ENCODE results near the gene EFCAB6. TPM values are rescaled to one million over a fixed set of nuclear protein-coding genes. Genes with fewer than 3 reads are reported as not detected.

EFCAB6 gene
- total and polyA plus RNA-seq, 2 of the 4 experiments (the other 2 are of a cell fraction): 0.44 to 1.1 TPM

GRCh38 chr22:43510281-43511070 lies 301.6 kb downstream of the EFCAB6 start:
- H3K9me1 ChIP-seq (ENCODE audit: insufficient read depth, low read length): no peaks in the 10 kb centered on the region
- H3K9me3 ChIP-seq (ENCODE audit: control insufficient read depth, insufficient read depth, low read length): peaks cover 18% of the 10 kb centered on the region
- in situ Hi-C loops (cut with MboI; ENCODE audit: low sequenced_read_pairs): no loop called here
- H2BK120ac ChIP-seq (ENCODE audit: low read depth, low read length): no peak overlapping the region
- H3K4me1 ChIP-seq (ENCODE audit: control insufficient read depth, insufficient read depth, low read length): no peaks in the 10 kb centered on the region
- H4K20me1 ChIP-seq (ENCODE audit: insufficient read depth, low read length): no peaks in the 10 kb centered on the region
- intact Hi-C loops (cut with micrococcal nuclease): no loop called here
- DNase-seq: no peak
- no peak overlapping the region for H2BK5ac ChIP-seq (ENCODE audit: low read depth, low read length, poor library complexity, severe bottlenecking)
- H3K4me3 ChIP-seq (ENCODE audit: insufficient read depth, low read depth, low read length): no peak overlapping the region
- no peak for ATAC-seq (ENCODE audit: low read depth)
- H3K27me3 ChIP-seq (ENCODE audit: control insufficient read depth, insufficient read depth, low read length): no peaks in the 10 kb centered on the region
- no peak overlapping the region for H3K18ac ChIP-seq (ENCODE audit: low read depth, low read length)
- no peak overlapping the region for H2BK15ac ChIP-seq (ENCODE audit: low read depth, low read length)
- no peak overlapping the region for H3K9ac ChIP-seq (ENCODE audit: low read depth, low read length)
- WGBS, 2 experiments (ENCODE audit: extremely low coverage in 2 of 2, insufficient read length in 1 of 2): 51% methylated on average over 5 of the region's 9 CpGs; no CpG with 5 or more reads in 1 of the 2 experiments
- TF ChIP-seq MAFK (IDR thresholded peaks at IDR 0.05; ENCODE audit: low read depth, low read length): no peak
- no peak for TF ChIP-seq BHLHE40 (IDR thresholded peaks at IDR 0.05; ENCODE audit: low read depth, low read length)
- TF ChIP-seq POLR2A (IDR thresholded peaks at IDR 0.05; ENCODE audit: low read depth, low read length): no peak
- H2BK20ac ChIP-seq (ENCODE audit: low read depth, low read length): no peak overlapping the region
- no peak overlapping the region for H4K8ac ChIP-seq (ENCODE audit: low read depth in 2 of 2, low read length in 2 of 2)
- H4K91ac ChIP-seq (ENCODE audit: insufficient read depth, low read depth, low read length): no peak overlapping the region
- CTCF ChIA-PET: no interaction called here
- H3K56ac ChIP-seq (ENCODE audit: extremely low read depth, insufficient read depth, low read length): no peak overlapping the region
- H2AK5ac ChIP-seq (ENCODE audit: low read depth, low read length): no peak overlapping the region
- H3K36me3 ChIP-seq (ENCODE audit: control insufficient read depth, insufficient read depth, low read length): no peaks in the 10 kb centered on the region
- H3K4ac ChIP-seq (ENCODE audit: low read depth, low read length): no peak overlapping the region
- no peak overlapping the region for H3K23ac ChIP-seq (ENCODE audit: low read depth, low read length)
- H3K27ac ChIP-seq (ENCODE audit: insufficient read depth, low read length): no peak overlapping the region
- POLR2A ChIA-PET (ENCODE audit: unreplicated experiment): no interaction called here
- H3K79me1 ChIP-seq (ENCODE audit: low read depth in 1 of 2, low read length in 2 of 2): no peaks in the 10 kb centered on the region
- dilution Hi-C loops (cut with HindIII; ENCODE audit: low sequenced_read_pairs, unreplicated experiment): no loop called here
- H2AFZ ChIP-seq (replicated peaks; ENCODE audit: low read length, poor library complexity): no peak overlapping the region
- H4K5ac ChIP-seq (ENCODE audit: low read depth, low read length): no peak overlapping the region
- no TSS peak for BruUV-seq (replicated peaks)
- no peak overlapping the region for H2AK9ac ChIP-seq (replicated peaks; ENCODE audit: low read depth, low read length, poor library complexity)
- H3K14ac ChIP-seq (replicated peaks; ENCODE audit: low read depth, low read length): no peak overlapping the region
- no peak overlapping the region for H3K4me2 ChIP-seq (ENCODE audit: low read depth, low read length)
